Measurements from ENCODE around the gene ANXA11. TPM values are rescaled to one million over a fixed set of nuclear protein-coding genes. Genes with fewer than 3 reads are reported as not detected.

The ANXA11 gene
- total RNA-seq = 84.6 and 99.6 TPM in 2 replicates

DNA sequence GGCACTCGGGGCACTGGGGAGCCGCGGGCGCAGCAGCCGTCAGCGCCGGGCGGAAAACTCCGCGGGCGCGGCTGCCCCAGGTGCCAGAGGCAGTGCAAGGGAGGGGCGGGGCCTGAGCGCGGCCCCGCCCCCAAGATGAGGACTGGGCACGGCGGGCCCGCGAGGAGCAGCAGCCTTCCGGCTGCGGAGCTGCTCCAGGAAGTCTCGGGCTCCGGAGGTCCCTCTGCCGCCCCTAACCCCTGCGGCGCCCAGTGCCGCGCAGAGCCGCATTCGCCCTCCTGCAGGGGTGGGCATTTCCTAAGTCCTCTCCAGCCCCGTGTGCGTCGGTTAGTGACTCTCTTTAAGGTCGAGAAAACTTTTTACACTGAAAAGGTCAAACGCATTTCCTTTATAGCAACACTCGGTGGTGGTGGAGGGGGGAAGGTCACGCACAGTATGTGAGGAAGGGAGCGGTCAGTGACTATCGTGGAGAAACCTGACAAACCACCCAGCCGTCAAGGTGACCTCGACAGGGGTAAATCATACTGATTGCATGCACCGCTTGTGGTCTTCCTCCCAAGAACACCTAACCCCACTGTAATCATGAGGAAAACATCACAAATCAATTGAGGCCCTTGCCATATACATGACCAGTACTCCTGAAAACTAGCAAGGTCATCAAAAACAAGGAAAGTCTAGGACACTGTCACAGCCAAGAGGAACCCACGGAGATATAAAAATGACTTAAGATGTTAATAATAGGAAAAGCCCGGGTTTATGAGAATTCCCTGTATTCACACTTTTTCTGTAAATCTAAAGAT is at the start of gene ANXA11:
ANXA11 (minus strand) TSS at position 61 of the 800 bp plus-strand sequence. CDS start 32,676 bp downstream, outside the sequence.

DNA sequence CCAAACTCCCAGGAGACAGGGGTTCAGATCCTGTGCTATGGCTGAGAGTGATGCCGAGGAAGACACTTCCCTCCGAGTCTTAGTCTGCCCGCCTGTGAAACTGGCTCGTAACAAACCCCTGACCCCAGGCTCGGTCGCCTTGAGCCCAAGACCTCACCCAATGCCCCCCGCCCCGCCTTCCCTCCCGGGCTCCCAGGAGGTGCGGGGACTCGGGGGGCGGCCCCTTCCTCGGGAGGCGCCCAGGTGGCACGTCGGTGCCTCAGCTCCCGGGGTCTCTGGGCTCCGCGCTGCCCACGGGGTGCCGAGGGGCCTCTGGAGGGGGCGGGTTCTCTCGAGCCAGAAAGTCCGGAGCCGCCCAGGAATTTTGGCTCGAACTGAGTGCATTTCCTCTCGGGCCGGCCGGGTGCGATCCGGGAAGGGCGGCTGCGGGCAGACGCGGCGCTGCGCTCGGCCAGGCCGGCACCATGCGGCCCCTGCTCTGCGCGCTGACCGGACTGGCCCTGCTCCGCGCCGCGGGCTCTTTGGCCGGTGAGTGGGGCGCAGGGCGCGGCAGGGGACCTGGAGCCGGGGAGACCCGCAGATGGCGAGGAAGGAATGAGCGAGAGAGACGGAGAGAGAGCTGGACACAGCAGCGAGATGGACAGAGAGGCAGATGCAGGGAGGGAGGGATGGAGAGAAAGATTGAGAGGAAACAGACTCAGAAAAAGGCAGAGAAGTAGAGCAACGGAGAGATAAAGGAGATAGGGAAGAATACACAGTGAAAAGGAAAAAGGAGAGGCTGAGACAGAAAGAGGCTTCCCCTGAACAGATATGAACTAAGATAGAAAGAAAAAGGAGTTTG is 72.8 kb downstream of the ANXA11 start, which contains the start of gene PLAC9:
PLAC9 (plus strand) TSS at position 432 of the 841 bp plus-strand sequence; CDS start at position 465, 33 bp downstream.

Other genes starting within 250 kb of the ANXA11 start
- gene TMEM254, start 126.9 kb downstream of the ANXA11 start, total RNA-seq = 11.0 and 22.5 TPM in 2 replicates
- gene PLAC9, start 72.8 kb downstream of the ANXA11 start, total RNA-seq = 0.78 TPM in 1 of 2 replicates, not detected in the other
- not detected in 2 replicates for gene MAT1A, start 84.1 kb upstream of the ANXA11 start, total RNA-seq
- not detected in 2 replicates for gene DYDC1, start 151.2 kb upstream of the ANXA11 start, total RNA-seq
- gene DYDC2, start 151.2 kb upstream of the ANXA11 start, total RNA-seq = not detected in 2 replicates
- 45.6 and 54.7 TPM in 2 replicates for gene PRXL2A, start 203.0 kb upstream of the ANXA11 start, total RNA-seq
- gene TSPAN14, start 248.8 kb upstream of the ANXA11 start, total RNA-seq = 62.6 and 70.0 TPM in 2 replicates